GM18870 (cell line): ENCODE measurements around the gene IMPDH1.

ENCODE experiments used
- ATAC-seq: cut with Tn5 transposase; IDR thresholded peaks from one replicate; pipeline ENCODE4 v1.9.1; 2021; ENCODE audit warnings: moderate library complexity; ENCODE audit not compliant: unreplicated experiment

The IMPDH1 gene

DNA sequence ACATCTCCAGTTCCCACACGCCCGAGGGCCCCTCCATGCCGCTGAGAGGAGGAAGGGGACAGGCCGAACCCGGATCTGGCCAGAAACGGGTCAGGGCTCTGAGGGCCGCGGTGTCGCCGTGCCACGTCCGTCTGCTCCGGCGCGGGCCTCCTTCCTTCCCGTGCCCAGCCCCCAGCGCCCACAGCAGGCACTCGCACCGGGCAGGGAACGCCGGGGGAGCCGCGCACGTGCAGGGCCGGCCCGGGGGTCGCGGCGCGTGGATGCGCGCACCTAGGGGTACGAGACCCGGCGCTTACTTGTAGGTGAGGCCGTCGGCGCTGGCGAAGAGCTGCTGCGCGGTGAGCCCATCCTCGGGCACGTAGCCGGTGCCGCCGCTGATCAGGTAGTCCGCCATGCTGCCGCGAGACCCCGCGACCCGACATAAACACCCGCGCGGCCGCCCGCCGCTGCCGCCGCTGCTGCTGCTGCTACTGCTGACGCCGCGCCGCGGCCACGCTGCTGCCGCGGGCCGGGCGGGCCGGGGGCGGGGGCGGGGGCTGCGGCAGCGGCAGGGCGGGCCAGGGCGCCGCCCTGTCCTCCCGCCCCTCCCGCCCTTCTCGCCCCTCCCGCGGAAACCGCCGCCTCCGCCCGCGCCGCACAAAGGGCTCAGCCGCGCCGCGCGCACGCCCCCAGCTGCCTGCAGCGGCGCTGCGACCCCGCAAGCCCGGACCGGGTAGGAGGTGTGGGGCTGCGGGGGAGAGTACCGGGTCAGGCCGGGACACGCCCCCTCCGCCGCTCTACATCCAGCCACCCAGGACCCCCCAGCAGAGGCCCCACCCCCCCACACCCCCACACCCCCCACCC is 4.1 kb downstream of the IMPDH1 start:
- no peak for ATAC-seq

DNA sequence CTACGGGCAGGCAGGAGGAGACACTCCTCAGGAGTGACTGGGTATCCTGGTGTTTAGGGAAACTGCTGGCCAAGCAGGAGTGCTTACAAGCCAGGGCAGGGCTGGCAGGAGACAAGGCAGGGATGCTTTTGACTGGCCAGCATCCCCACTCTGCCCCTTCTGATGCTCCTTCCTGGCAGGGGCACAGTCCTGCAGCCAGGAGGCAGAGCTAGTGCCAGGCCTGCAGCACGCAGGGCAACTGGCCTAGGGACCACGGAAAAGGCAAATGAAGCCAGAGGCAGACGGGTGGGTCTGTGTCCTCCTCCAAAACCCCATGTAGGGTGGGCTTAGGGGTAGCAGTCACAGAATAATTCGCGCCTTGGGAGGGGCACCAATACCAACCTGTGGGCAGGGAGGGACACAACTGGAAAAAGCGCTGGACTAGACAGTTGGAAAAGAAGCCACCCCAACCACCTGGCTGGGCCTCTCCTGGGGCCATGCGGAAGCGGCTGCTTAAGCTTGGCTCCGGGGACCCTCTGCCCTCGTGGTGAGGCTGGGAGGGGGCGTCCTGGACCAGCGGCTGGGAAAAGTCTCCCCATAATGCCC is 4.8 kb downstream of the IMPDH1 start:
- ATAC-seq: no peak

DNA sequence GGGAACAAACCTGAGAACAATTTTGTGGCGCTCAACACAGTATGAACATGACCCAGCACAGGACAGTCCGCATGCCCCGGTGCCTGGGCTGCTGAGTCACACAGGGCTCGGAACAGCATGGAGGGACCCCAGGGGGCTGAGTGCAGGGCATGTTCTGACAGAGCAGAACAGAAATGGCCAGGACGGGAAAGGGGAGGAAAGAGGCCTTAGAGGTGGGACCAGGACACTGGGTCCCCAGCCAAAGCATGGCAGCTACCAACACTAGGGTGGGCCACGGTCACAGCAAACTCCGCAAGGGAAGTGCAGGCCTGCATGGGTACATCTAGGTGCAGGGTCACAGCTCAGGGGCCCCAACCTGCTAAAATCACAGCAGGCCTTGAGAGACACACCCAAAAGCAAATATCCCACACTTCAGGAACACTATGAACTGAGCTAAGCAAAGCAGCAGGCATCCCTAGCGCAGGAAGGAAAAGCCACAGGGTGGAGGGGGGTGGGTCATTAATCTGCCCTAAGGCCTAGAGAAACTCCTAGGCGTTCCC is 5.6 kb downstream of the IMPDH1 start:
- ATAC-seq: no peak

DNA sequence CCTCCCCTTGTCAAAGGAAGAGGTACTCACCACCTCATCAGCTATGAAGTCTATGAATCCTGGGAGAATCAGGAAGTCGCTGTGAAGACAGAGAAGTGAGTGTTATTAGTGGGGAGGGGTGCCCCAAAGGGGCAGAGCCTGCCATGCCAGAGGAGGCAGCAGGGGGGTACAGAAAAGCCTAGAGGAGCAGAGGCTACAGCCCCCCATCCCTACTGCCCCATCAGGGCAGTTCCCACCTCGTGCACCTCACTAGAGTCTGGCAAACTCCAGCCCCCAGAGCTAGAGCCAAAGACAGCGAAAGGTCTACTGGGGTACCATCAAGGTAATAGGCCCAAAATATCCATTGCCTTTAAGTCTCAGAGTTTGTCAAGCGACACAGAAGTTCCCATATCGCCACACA is 6.1 kb downstream of the IMPDH1 start:
- ATAC-seq: no peak

DNA sequence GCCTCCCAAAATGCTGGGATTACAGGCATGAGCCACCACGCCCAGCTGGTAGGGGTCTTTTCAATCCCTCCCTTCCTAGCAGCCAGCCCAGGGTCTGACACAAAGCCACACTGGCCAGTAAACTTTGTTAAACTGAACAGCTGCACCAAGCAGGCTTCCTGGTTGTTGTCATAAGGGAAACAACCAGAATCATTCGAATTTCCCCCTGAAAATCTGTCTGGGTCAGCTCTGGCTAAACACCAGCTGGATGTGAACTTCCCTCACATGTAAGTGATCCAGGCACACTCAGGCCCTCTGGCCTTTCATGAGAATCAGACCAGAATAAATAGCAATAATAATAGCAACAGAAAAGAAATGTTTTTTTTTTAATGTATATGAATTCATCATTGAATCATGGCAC is 7.4 kb downstream of the IMPDH1 start:
- no peak for ATAC-seq

DNA sequence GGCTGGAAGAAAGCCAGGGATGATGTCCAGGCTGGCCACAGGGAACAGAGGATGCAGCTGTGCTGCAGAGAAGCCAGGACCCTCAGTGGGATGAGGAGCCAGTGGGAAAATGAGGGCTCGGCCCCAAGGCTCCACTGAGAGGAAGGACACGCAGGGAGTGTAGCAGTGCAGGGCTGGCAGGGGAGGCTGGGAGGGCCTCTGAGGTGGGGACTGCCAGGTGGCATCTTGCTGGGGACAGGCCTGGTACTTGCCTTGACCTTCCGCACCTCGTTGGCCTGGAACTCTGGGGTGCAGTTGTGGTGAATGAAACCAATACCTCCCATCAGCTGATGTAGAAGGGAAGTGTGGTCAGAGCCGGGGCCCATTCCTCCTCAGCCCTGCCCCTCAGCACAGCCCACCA is 9.2 kb downstream of the IMPDH1 start:
- no peak for ATAC-seq

- no peak for ATAC-seq
These were observed 9.8 kb downstream of the IMPDH1 start for GRCh38 chr7:128399991-128400390.

DNA sequence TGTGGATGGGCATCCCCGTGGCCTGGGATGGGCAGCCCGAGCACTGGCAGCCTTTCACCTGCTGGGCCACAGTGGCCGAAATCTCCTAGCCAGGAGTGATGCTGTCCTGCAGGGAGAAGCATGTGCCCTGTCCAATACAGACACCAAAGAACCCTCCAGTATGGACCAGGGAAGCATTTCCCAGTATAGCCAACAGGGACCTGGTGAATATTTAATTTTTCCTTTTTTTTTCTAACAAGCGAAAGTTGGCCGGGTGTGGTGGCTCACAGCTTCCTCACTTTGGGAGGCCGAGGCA is 11.0 kb downstream of the IMPDH1 start:
- no peak for ATAC-seq

DNA sequence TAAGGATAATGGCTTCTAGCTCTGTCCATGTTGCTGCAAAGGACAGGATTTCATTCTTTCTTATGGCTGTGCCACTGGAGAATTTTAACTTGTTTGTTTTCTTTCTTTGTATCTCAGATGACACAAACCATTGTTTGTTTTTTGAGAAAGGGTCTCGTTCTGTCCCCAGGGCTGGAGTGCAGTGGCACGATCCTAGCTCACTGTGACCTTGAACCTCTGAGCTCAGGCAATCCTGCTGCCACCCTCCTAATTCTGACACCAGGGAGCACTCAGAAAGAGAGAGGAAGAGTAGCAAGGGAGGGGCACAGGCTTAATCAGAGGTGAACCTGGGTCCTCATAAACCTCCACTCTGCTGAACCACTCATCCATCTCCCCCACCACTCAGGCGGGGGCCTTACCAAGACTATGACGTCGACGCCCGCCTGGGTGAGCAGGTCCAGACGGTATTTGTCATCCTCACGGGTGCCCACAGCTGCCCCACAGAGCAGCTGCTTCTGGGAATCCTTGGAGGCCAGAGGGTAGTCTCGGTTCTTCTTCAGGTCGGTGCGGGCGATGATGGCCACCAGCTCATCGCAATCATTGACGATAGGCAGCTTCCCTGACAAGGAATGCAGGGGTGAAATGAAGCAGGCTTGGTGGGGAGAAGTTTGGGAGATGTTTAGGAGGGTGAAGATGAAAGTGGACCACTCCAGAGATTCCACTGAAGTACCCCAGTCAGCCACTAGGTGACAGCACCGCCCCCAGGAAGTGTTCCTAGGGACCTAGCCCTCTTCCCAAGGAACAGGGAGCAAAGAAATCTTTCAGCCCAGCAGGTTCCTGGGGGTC is 11.6 kb downstream of the IMPDH1 start:
- no peak for ATAC-seq

- no peak for ATAC-seq
These were observed 13.4 kb downstream of the IMPDH1 start for GRCh38 chr7:128396357-128396756.

- no peak for ATAC-seq
These were observed 14.0 kb downstream of the IMPDH1 start for GRCh38 chr7:128395748-128396147.

DNA sequence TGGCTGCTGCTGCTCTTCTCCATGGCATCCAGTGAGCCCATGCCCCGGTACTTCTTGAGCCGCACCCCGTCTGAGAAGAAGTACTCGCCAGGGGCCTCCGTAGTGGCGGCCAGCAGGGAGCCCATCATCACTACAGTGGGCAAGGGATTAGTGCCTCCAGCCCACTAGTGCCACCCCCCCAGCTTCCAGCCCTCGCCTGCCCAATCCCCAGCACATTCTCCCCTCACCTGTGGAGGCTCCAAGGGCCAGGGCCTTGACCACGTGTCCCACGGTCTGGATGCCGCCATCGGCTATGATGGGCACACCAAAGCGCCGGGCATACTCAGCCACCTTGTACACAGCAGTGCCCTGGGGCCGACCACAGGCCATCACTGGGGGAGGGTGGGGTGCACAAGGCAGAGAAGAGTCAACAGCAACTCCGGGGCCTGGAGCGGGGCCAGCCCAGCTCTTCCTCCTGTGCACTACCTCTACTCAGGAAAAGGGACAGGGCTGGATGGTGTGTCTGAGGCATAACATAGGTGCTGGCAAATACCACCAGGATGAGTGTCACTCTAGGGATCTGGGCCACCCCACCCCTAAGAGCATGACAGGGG is 14.8 kb downstream of the IMPDH1 start:
- no peak for ATAC-seq

DNA sequence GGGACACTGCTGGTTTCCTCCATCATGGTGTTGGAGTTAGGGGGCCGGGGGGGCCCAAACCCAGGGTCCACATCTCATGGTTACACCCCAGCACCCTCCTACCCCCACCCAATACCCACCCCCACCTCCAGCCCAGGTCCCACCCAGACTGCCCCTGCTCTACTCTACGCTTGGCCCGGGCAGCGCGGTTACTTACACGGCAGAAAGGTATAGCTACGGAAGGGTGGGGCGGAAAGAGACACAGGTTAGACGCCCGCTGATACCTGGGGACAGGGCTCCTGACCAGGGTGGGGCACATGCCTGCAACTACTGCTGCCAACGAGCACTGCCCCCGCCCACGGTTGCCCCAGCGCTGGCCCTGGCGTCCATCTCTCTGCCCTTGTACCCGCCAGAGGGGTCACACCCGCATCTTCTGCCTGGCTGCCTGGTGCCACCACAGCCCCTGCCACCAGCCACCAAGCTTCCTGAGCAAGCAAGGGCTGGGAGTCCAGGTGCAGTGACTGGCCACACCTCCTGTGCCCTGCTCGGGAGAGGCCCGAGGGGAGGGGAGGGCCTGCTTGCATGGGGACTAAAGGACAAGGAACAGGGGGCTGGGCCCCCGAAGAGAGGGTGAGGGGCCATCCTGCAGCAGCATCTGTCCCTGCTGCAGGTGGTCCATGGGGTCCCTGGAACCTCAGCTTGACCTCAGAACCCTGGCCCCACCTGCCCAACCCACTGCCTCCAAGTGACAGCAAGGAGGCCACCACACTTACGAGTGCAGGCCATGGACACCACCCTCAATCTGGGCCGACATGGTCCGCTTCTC is 16.1 kb downstream of the IMPDH1 start:
- ATAC-seq: no peak

DNA sequence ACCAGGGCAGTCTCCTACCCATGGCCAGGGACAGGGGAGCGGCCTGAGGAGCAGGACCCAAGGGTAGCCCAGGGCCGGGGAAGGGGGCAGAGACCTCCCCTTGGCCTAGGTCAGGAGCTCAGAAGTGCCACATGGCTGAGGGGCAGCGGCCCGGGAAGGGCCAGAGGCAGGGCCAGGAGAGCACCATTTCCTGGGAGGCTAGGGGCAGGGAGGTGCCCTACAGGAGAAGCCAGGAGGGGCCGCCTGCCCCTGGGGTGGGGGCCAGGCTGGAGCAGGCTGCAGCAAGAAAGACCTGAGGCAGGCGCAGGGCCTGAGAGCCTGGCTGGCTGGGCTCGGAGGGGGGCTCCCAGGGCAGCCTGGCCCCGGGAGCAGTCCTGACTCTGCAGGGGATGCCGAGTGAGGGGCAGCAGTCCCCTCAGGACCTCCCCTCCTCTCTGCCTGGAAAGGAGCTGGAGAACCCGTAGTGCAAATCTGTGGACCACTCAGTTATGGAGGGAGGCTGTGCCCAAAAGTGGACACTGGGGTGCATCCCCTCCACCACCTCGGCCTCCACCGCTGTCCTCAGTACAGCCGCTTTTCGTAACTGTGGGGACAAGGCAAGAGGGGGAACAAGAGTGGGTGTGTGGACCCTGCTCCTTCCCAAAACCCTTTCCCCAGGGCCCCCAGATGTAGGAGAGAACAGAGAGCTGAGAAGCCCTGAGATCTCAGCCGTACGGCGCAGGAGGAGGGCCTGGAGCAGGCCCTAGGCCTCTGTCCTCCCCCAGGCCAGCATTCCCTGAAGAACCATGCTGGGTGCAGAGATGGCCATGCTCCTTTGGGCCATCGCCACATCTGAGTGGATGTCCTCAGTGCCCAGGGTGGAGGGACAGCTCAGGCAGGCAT is 17.1 kb downstream of the IMPDH1 start:
- no peak for ATAC-seq

DNA sequence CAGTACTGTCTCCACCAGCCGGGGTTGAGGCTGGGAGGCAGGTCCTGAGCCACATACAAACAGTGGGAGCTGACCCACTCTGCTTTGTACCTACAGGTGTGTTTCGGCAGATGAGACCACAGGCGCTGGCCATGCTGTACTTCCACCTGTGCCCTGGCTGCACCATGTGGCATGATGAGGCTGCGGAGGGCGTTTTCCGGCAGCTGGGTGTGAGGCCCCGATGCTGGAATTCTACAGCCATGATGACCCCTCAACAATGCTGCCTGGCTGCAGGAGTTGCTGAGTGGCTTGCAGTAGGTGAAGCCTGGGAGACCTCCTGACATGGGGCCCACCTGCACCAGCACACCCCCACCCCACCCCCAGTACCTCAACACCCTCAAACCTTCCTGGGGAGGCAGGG is 18.0 kb downstream of the IMPDH1 start:
- no peak for ATAC-seq

DNA sequence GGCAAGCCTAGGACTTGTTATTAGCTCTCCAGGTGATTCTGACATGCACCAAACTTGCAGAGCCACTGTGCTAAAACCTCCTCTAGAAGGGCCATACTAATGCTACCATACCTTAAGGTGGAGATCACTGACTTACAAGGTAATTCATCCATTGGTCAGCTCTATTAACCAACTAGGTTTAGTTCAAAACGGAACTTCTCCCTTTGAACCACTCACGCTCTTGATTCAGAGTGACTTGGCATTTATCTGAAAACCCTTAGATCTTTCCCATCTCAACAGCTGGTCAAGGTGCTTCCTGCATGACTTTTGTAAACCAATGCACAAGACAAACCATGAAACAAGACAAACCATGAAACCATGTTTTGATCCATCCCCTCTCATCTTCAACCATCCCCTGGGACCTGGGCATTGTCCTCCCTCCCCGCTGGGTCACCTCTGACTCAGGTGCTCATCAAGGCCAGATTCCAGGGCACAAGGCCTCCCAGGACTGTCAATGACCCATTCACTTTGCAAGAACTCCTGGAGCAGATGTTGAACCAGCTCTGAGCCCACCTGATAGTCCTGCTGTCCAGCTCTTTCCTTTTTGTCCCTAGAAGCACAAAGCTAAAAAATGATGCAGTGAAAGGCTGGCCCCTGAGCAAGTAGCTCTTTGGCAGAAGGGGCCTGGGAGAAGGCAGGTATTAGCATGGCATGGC is 18.8 kb downstream of the IMPDH1 start:
- ATAC-seq: no peak

DNA sequence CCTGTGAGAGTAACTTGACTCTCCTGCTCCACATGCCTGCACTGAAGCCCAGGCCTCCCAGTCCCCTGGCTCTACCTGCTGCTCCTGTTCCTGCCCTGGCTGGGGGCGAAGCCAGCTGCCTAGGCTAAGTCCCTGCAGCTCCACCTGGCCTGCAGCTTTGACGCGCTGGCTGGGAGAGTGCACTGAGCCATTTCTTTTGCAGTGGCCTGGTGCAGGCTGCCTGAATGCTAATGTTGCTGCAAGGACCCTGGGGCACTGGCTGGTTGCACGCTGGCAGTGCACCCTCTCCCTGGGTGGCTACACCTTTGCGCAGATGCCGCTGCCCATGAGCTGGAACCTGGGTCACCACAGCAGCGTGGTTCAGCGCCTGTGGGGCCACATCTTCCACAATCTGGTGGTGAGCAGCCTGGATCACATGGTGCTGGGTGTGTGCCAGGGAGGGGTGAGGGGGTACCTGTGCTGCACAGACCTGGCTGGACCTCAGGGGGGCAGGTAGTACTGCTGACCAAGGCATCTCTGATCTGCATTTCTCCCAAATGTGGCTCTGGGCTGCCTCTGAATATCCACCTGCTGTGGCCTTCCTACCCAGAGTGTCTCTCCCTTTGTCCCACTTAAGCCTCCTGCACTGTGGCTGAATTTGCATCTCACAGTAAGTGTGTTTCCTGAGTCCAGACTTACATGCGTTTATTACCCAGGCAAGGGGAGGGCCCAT is 20.0 kb downstream of the IMPDH1 start:
- ATAC-seq: no peak

DNA sequence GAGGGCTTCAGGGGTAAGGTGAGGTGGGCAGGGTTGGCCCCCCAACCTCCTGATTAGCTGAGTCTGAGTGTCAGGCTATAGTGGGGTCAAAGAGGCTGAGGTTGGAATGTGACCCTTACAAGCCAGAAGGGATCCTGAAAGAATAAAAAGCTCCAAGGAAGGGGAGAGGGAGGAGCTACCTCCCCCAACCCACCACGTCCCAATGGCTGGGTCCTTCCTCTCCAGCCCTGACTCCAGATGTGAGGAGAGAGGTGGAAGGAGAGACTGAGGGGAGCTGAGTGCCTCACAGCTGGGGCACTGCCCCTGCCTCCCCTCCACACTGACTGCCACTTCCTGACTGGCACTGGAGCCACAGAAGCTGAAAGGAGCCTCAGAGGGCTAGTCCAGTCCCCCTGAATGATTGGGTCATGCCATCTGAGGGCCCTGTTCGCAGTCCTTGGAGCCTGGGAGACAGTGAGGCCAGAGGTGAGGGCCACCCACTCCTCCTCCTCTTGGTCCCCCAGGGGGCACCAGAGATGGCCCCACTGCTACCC is 20.6 kb downstream of the IMPDH1 start:
- no peak for ATAC-seq
